Sigmoid colon (tissue), 7 donors: Measurements from ENCODE around the gene ALKBH7. TPM values are rescaled to one million over a fixed set of nuclear protein-coding genes. Genes with fewer than 3 reads are reported as not detected.
"Not testable (repeated sequence)": the region's sequence is repeated elsewhere in the genome, so short reads cannot be mapped to it uniquely, and the experiment has no call there.

Source experiments
- DNase-seq: peaks from one replicate; pipeline ENCODE4 v3.0.0-alpha.2; 2019
- H3K27ac ChIP-seq, 4 donors: fragments of 200-600 bp; sonication (generic); one replicate each; pipeline ENCODE4 v1.5.1; 2016 to 2019; ENCODE audit warnings: mild to moderate bottlenecking in 1 of 4
- H3K27me3 ChIP-seq, 3 donors: fragments of 200-600 bp; sonication (generic); one replicate each; pipeline ENCODE4 v1.5.1; 2019; ENCODE audit warnings: mild to moderate bottlenecking in 1 of 3
- H3K36me3 ChIP-seq, 4 donors: fragments of 200-600 bp; sonication (generic); one replicate each; pipeline ENCODE4 v1.5.1; 2016 to 2019
- H3K4me1 ChIP-seq, 4 donors: fragments of 200-600 bp; sonication (generic); one replicate each; pipeline ENCODE4 v1.5.1; 2017 to 2019
- H3K4me3 ChIP-seq, 4 donors: fragments of 200-600 bp; sonication (generic); one replicate each; pipeline ENCODE4 v1.5.1; 2017 to 2019; ENCODE audit warnings: mild to moderate bottlenecking in 2 of 4, moderate library complexity in 1 of 4
- H3K9me3 ChIP-seq, 4 donors: fragments of 200-600 bp in 3 of 4; sonication (generic) in 3 of 4; one replicate each; pipeline versions ENCODE4 v1.5.1 to v1.6.1; 2013 to 2019
- CTCF ChIP-seq, 4 experiments: fragments of 450-650 bp in 3 of 4; fragments of 200-600 bp in 1 of 4; IDR thresholded peaks; one replicate each; pipeline ENCODE4 v1.5.1; 2016 to 2019; ENCODE audit warnings: antibody characterized with exemption in 4 of 4, mild to moderate bottlenecking in 3 of 4, moderate library complexity in 2 of 4
- EP300 ChIP-seq, 4 donors: sonication (generic); formaldehyde crosslinking; IDR thresholded peaks; one replicate each; pipeline ENCODE4 v1.6.1; 2017; ENCODE audit warnings: antibody characterized with exemption in 4 of 4
- POLR2A ChIP-seq, 2 donors: fragments of 450-650 bp; IDR thresholded peaks; one replicate each; pipeline ENCODE4 v1.6.1; 2016; ENCODE audit warnings: antibody characterized with exemption in 2 of 2, mild to moderate bottlenecking in 2 of 2, moderate library complexity in 2 of 2
- POLR2AphosphoS5 ChIP-seq, 4 donors: sonication (generic); formaldehyde crosslinking; IDR thresholded peaks; one replicate each; pipeline ENCODE4 v1.6.1; 2017; ENCODE audit warnings: antibody characterized with exemption in 4 of 4
- WGBS, 2 donors: extraction: QIAGEN DNeasy Blood & Tissue Kit; methylation state at CpG; one replicate each; pipeline ENCODE4 v1.1.7; 2013; 5-methylcytosine and 5-hydroxymethylcytosine counted together
- intact Hi-C: fragments of 100-400 bp; cut with DNase I; formaldehyde crosslinking; loops from one replicate; pipeline ENCODE4 v1.15.1; 2023
- polyA plus RNA-seq, 3 donors: library from polyadenylated mRNA; stranded (reverse); fragments of 200-250 nt; gene quantifications; one replicate each; pipeline ENCODE4 v1.2.3, GENCODE V29; 2013
- total RNA-seq, 4 donors: library from RNA; depleted of rRNA; stranded (reverse); fragments of >200 nt; gene quantifications; one replicate each; pipeline ENCODE4 v1.1.0, GENCODE V29; 2016
- donor health status: healthy with polysubstance abuse.
- donor health status: Bipolar disorder and iron deficiency.
- donor health status: healthy.

ALKBH7 gene
- total and polyA plus RNA-seq, 7 donors: 65.8 to 183 (median 82.8) TPM

DNA sequence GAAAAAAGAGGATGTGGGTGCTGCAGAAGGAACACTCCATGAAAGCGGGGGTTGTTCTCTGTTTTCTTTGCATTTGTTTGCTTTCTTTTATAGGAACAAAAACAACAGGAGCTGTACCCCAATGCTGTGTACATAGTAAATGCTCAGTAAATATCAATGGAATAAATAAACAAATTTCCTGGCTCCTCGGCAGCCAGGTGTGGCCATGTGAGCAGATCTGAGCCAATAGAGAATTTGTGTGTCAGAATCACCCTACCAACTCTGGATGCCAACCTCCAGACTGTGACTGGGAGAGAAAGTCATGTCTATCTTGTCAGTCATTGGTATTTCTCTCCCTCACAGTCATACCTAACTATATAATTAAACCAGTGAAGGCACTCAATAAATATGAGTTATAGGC, 21.9 kb upstream of the ALKBH7 start:
- Histone ChIP-seq H3K27me3 (no peaks in the 10 kb centered on the region), H3K36me3 (no peaks in the 10 kb centered on the region), H3K9me3 (no peaks in the 10 kb centered on the region), H3K27ac (no peak overlapping the region), H3K4me1 (no peaks in the 10 kb centered on the region), H3K4me3 (no peak overlapping the region)
- no peak for TF ChIP-seq EP300 (IDR thresholded peaks at IDR 0.05)
- TF ChIP-seq CTCF (IDR thresholded peaks at IDR 0.05): no peak
- no peak for TF ChIP-seq POLR2AphosphoS5 (IDR thresholded peaks at IDR 0.05)
- TF ChIP-seq POLR2A (IDR thresholded peaks at IDR 0.05): no peak
- intact Hi-C loops: no loop called here
- DNase-seq: no peak
- WGBS, 2 donors: 27 to 65% methylated on average over 2 of the region's 2 CpGs

GRCh38 chr19:6352381-6353165, 20.0 kb upstream of the ALKBH7 start:
- H3K36me3 ChIP-seq: no peaks in the 10 kb centered on the region
- 55 to 74% methylated on average over 2 of the region's 2 CpGs for WGBS, 2 donors
- H3K27ac ChIP-seq: no peak overlapping the region
- TF ChIP-seq EP300 (IDR thresholded peaks at IDR 0.05): no peak
- TF ChIP-seq POLR2AphosphoS5 (IDR thresholded peaks at IDR 0.05): no peak
- no peak for TF ChIP-seq POLR2A (IDR thresholded peaks at IDR 0.05)
- no peak for TF ChIP-seq CTCF (IDR thresholded peaks at IDR 0.05)
- intact Hi-C loops: no loop called here
- no peak overlapping the region for H3K4me3 ChIP-seq
- no peaks in the 10 kb centered on the region for H3K27me3 ChIP-seq
- DNase-seq: no peak
- no peaks in the 10 kb centered on the region for H3K9me3 ChIP-seq
- no peaks in the 10 kb centered on the region for H3K4me1 ChIP-seq

DNA sequence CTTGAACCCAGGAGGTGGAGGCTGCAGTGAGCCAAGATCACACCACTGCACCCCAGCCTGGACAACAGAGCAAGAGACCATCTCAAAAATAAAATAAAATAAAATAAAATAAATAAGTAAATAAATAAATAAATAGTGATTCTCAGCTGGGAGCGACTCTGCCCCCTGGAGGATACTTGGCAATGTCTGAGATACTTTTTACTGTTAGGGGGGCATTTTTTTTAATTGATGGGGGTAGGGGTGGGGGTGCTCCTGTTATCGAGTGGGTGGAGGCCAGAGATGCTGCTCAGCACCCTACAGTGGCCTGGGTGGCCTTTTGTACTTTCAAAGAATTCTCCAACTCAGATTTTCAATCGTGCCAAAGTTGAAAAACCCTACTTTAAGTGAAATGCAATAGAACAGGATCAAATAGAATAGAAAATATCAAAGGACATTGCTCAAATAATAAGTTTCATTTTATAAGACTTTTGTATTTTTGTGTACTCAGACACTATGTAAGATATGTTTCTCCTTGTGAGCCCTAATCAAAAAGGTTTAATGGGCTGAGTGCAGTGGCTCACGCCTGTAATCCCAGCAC, 18.4 kb upstream of the ALKBH7 start:
- no peak for DNase-seq
- no peaks in the 10 kb centered on the region for H3K36me3 ChIP-seq
- H3K27me3 ChIP-seq: no peaks in the 10 kb centered on the region
- 65 to 69% methylated on average over 4 of the region's 4 CpGs for WGBS, 2 donors
- TF ChIP-seq EP300 (IDR thresholded peaks at IDR 0.05): no peak
- no peak for TF ChIP-seq POLR2AphosphoS5 (IDR thresholded peaks at IDR 0.05)
- no peak for TF ChIP-seq POLR2A (IDR thresholded peaks at IDR 0.05)
- no peak for TF ChIP-seq CTCF (IDR thresholded peaks at IDR 0.05)
- intact Hi-C loops: no loop called here
- H3K27ac ChIP-seq: no peak overlapping the region
- H3K9me3 ChIP-seq: no peaks in the 10 kb centered on the region
- H3K4me1 ChIP-seq: no peaks in the 10 kb centered on the region
- no peak overlapping the region for H3K4me3 ChIP-seq

GRCh38 chr19:6355321-6356040, 17.1 kb upstream of the ALKBH7 start:
- H3K4me3 ChIP-seq, H3K27me3 ChIP-seq, H3K36me3 ChIP-seq, H3K9me3 ChIP-seq, H3K27ac ChIP-seq, DNase-seq, H3K4me1 ChIP-seq, intact Hi-C loops: not testable (repeated sequence)
- 94 to 95% methylated on average over 41 to 45 of the region's 46 CpGs for WGBS, 2 donors

DNA sequence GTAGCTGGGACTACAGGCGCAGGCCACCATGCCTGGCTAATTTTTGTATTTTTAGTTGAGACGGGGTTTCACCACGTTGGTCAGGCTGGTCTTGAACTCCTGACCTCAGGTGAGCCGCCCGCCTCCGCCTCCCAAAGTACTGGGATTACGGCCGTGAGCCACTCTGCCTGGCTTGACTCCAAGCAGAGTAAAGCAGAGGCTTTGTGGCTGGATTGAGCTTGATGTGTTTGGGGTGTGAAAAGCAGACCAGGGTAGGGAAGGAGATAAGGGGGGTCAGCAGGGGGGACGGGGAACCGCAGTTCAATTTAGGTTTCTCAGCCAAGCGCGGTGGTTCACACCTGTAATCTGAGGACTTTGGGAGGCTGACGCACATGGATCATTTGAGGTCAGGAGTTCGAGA, 15.4 kb upstream of the ALKBH7 start:
- 75 to 88% methylated on average over 14 of the region's 14 CpGs for WGBS, 2 donors
- no peaks in the 10 kb centered on the region for H3K27me3 ChIP-seq
- peaks cover 0 to 3% (median 1%) of the 10 kb centered on the region in 4 donors for H3K4me1 ChIP-seq
- no peak for TF ChIP-seq CTCF (IDR thresholded peaks at IDR 0.05)
- no peak for TF ChIP-seq POLR2A (IDR thresholded peaks at IDR 0.05)
- no peak for TF ChIP-seq EP300 (IDR thresholded peaks at IDR 0.05)
- no peak for TF ChIP-seq POLR2AphosphoS5 (IDR thresholded peaks at IDR 0.05)
- H3K4me3 ChIP-seq: no peak overlapping the region
- intact Hi-C loops: no loop called here
- H3K9me3 ChIP-seq: no peaks in the 10 kb centered on the region
- no peak overlapping the region for H3K27ac ChIP-seq
- DNase-seq: no peak
- no peaks in the 10 kb centered on the region for H3K36me3 ChIP-seq
